Measurements from ENCODE around the gene ARHGEF2.

GRCh38 chr1:156012051-156012817 is 33.9 kb upstream of the ARHGEF2 start:
- TF ChIP-seq CTCF (conservative IDR thresholded peaks at IDR 0.05; ENCODE audit: low read length) (no peak), EZH2phosphoT487 (IDR thresholded peaks at IDR 0.05; ENCODE audit: borderline replicate concordance, low read depth, low read length) (no peak)
